Kidney (tissue), 14 donors: ENCODE measurements around the gene AUTS2. TPM values are rescaled to one million over a fixed set of nuclear protein-coding genes. Genes with fewer than 3 reads are reported as not detected.

ENCODE experiments used
- DNase-seq, 5 donors: peaks; one replicate each; pipeline ENCODE4 v3.0.0-alpha.2; 2013 to 2020
- FAIRE-seq: peaks from 2 replicates; lab custom pipeline; 2012; peaks lifted over from hg19 to GRCh38; lab: Jason Lieb, UNC
- H3K27ac ChIP-seq, 2 donors: one replicate each; pipeline ENCODE4 v1.7.0; 2013; ENCODE audit warnings: low read depth in 2 of 2, low read length in 2 of 2, inconsistent platforms in 1 of 2
- H3K27me3 ChIP-seq: one replicate; pipeline ENCODE4 v1.7.1; 2013; ENCODE audit warnings: low read length, inconsistent platforms; ENCODE audit not compliant: control insufficient read depth, insufficient read depth
- H3K36me3 ChIP-seq, 3 donors: one replicate each; pipeline versions ENCODE4 v1.7.0 to v1.7.1; 2013; ENCODE audit warnings: low read length in 3 of 3, control low read depth in 1 of 3, inconsistent platforms in 1 of 3; ENCODE audit not compliant: insufficient read depth in 3 of 3, control insufficient read depth in 2 of 3
- H3K4me1 ChIP-seq, 3 donors: one replicate each; pipeline versions ENCODE4 v1.7.0 to v1.7.1; 2013; ENCODE audit warnings: low read length in 3 of 3, inconsistent platforms in 1 of 3, low read depth in 1 of 3; ENCODE audit not compliant: control insufficient read depth in 2 of 3, insufficient read depth in 2 of 3
- H3K4me3 ChIP-seq, 3 donors: one replicate each; pipeline versions ENCODE4 v1.7.0 to v1.8.1; 2013; ENCODE audit warnings: low read length in 3 of 3, control low read depth in 1 of 3, inconsistent platforms in 1 of 3
- H3K9ac ChIP-seq, 3 donors: one replicate each; pipeline versions ENCODE4 v1.7.0 to v1.7.1; 2013; ENCODE audit warnings: low read length in 3 of 3, control low read depth in 1 of 3, inconsistent platforms in 1 of 3
- H3K9me3 ChIP-seq, 3 donors: one replicate each; pipeline versions ENCODE4 v1.7.0 to v1.7.1; 2013; ENCODE audit warnings: low read length in 3 of 3, control low read depth in 1 of 3, inconsistent platforms in 1 of 3; ENCODE audit not compliant: control insufficient read depth in 2 of 3, insufficient read depth in 1 of 3
- CTCF ChIP-seq: IDR thresholded peaks from 3 replicates; pipeline ENCODE4 v1.5.1; 2012; ENCODE audit warnings: mild to moderate bottlenecking, moderate library complexity, borderline replicate concordance; ENCODE audit not compliant: insufficient read depth; ENCODE audit errors: extremely low read depth
- intact Hi-C: fragments of 100-400 bp; cut with DNase I; formaldehyde crosslinking; loops from one replicate; pipeline ENCODE4 v1.11.1; 2022
- polyA plus RNA-seq: library from polyadenylated mRNA; stranded (reverse); fragments of 350-450 nt; fragmentation: Illumina TruSeq; extraction: RNeasy Lipid Tissue Mini Kit (QIAGEN cat#74804); gene quantifications from one replicate; pipeline ENCODE4 v1.2.3, GENCODE V29; 2014; ENCODE audit warnings: low read depth, low replicate concordance; ENCODE audit not compliant: insufficient read depth
- total RNA-seq: library from RNA; stranded (reverse); fragmentation: NEBNext Ultra II Directional; extraction: Animal tissue kit (Norgen Biotek cat#: 25700); gene quantifications from one replicate; pipeline ENCODE4 v1.2.1, GENCODE V29; 2021
- donor health status: control.
- donor health status: control.
- donor health status: control.
- donor health status: control.
- donor health status: control.
- donor health status: DM: yes; HTN: yes; CAD: no.
- donor health status: Normal renal cell carcinoma (clear cell type).

Gene AUTS2
- total and polyA plus RNA-seq, 2 donors from 2014 or later: 5.2 to 33.8 TPM

- H3K27ac ChIP-seq: no peak overlapping the region
- no peaks in the 10 kb centered on the region for H3K36me3 ChIP-seq
- H3K9ac ChIP-seq: no peak overlapping the region
- no peaks in the 10 kb centered on the region for H3K4me1 ChIP-seq
- FAIRE-seq (no peak), DNase-seq (no peak)
- intact Hi-C loops: no loop called here
- H3K9me3 ChIP-seq: no peaks in the 10 kb centered on the region
- no peaks in the 10 kb centered on the region for H3K27me3 ChIP-seq
- no peak for TF ChIP-seq CTCF
- no peak overlapping the region for H3K4me3 ChIP-seq
Measured at GRCh38 chr7:69700331-69700730, 102.1 kb downstream of the AUTS2 start.

GRCh38 chr7:69701288-69701687 lies 103.0 kb downstream of the AUTS2 start:
- Histone ChIP-seq H3K36me3 (no peaks in the 10 kb centered on the region), H3K27ac (no peak overlapping the region), H3K27me3 (no peaks in the 10 kb centered on the region), H3K9ac (no peak overlapping the region), H3K9me3 (no peaks in the 10 kb centered on the region), H3K4me1 (no peaks in the 10 kb centered on the region), H3K4me3 (no peak overlapping the region)
- FAIRE-seq (no peak), DNase-seq (no peak)
- intact Hi-C loops: no loop called here
- no peak for TF ChIP-seq CTCF

GRCh38 chr7:69702357-69702756 lies 104.1 kb downstream of the AUTS2 start:
- TF ChIP-seq CTCF: no peak
- no peak overlapping the region for H3K9ac ChIP-seq
- H3K27ac ChIP-seq: no peak overlapping the region
- no peak for FAIRE-seq
- no peaks in the 10 kb centered on the region for H3K36me3 ChIP-seq
- H3K9me3 ChIP-seq: no peaks in the 10 kb centered on the region
- intact Hi-C loops: no loop called here
- H3K27me3 ChIP-seq: no peaks in the 10 kb centered on the region
- H3K4me1 ChIP-seq: no peaks in the 10 kb centered on the region
- no peak overlapping the region for H3K4me3 ChIP-seq
- no peak for DNase-seq

- FAIRE-seq: no peak
- Histone ChIP-seq H3K9ac (no peak overlapping the region), H3K4me1 (no peaks in the 10 kb centered on the region), H3K4me3 (no peak overlapping the region), H3K27me3 (no peaks in the 10 kb centered on the region), H3K27ac (no peak overlapping the region), H3K9me3 (no peaks in the 10 kb centered on the region), H3K36me3 (no peaks in the 10 kb centered on the region)
- intact Hi-C loops: no loop called here
- no peak for TF ChIP-seq CTCF
- no peak for DNase-seq
Measured at GRCh38 chr7:69703099-69703498, 104.8 kb downstream of the AUTS2 start.
